ENCODE measurements around the gene IRS2.
"Not testable (repeated sequence)": the region's sequence is repeated elsewhere in the genome, so short reads cannot be mapped to it uniquely, and the experiment has no call there.

Gene IRS2

GRCh38 chr13:109733550-109733949 lies 52.8 kb downstream of the IRS2 start:
- no peak for DNase-seq (ENCODE audit: low spot score)

GRCh38 chr13:109732470-109733170 lies 53.8 kb downstream of the IRS2 start:
- DNase-seq (ENCODE audit: low spot score) = not testable (repeated sequence)

- DNase-seq (ENCODE audit: low spot score) = no peak
Measured at GRCh38 chr13:109730812-109731335, 55.5 kb downstream of the IRS2 start.

- peak; percentile 43 for DNase-seq (ENCODE audit: low spot score)
Measured at GRCh38 chr13:109728791-109729731, 57.3 kb downstream of the IRS2 start.

- no peak for DNase-seq (ENCODE audit: low spot score)
Measured at GRCh38 chr13:109728061-109728460, 58.3 kb downstream of the IRS2 start.

- no peak for DNase-seq (ENCODE audit: low spot score)
Measured at GRCh38 chr13:109727251-109727650, 59.1 kb downstream of the IRS2 start.

- no peak for DNase-seq (ENCODE audit: low spot score)
Measured at GRCh38 chr13:109725995-109726637, 60.3 kb downstream of the IRS2 start.

GRCh38 chr13:109725297-109725696 lies 61.1 kb downstream of the IRS2 start:
- DNase-seq (ENCODE audit: low spot score) = no peak

- no peak for DNase-seq (ENCODE audit: low spot score)
Measured at GRCh38 chr13:109724603-109725002, 61.8 kb downstream of the IRS2 start.

GRCh38 chr13:109723046-109723445 lies 63.3 kb downstream of the IRS2 start:
- DNase-seq (ENCODE audit: low spot score) = peak; percentile 55

- no peak for DNase-seq (ENCODE audit: low spot score)
Measured at GRCh38 chr13:109722068-109722467, 64.3 kb downstream of the IRS2 start.

GRCh38 chr13:109720758-109721184 lies 65.6 kb downstream of the IRS2 start:
- peak; percentile 67 for DNase-seq (ENCODE audit: low spot score)

GRCh38 chr13:109719962-109720646 lies 66.3 kb downstream of the IRS2 start:
- DNase-seq (ENCODE audit: low spot score) = no peak

- DNase-seq (ENCODE audit: low spot score) = no peak
Measured at GRCh38 chr13:109718726-109719125, 67.7 kb downstream of the IRS2 start.

- no peak for DNase-seq (ENCODE audit: low spot score)
Measured at GRCh38 chr13:109717686-109718085, 68.7 kb downstream of the IRS2 start.

- no peak for DNase-seq (ENCODE audit: low spot score)
Measured at GRCh38 chr13:109715902-109716301, 70.5 kb downstream of the IRS2 start.

GRCh38 chr13:109713681-109714080 lies 72.7 kb downstream of the IRS2 start:
- DNase-seq (ENCODE audit: low spot score) = no peak

GRCh38 chr13:109712124-109712722 lies 74.2 kb downstream of the IRS2 start:
- no peak for DNase-seq (ENCODE audit: low spot score)

GRCh38 chr13:109707742-109708617 lies 78.4 kb downstream of the IRS2 start:
- DNase-seq (ENCODE audit: low spot score) = no peak

GRCh38 chr13:109707044-109707741 lies 79.2 kb downstream of the IRS2 start:
- no peak for DNase-seq (ENCODE audit: low spot score)
